ENCODE results near the gene PSMG2. TPM values are rescaled to one million over a fixed set of nuclear protein-coding genes. Genes with fewer than 3 reads are reported as not detected.

The PSMG2 gene
- total and polyA plus RNA-seq, 2 of the 4 experiments (the other 2 are of a cell fraction), result 34.4 to 59.5 TPM

Small RNA genes lying within 50 kb of the gene (microRNA-seq; reads per million reads assigned to microRNA genes)
- gene RF00019 (ENCODE audit: insufficient read depth, insufficient read length), result not detected

Small RNA genes lying within 50 kb of the gene (small RNA-seq; reads per million reads assigned to genes)
- 0 reads per million in 5 experiments for gene RF00019

Other genes with a start within 250 kb of the PSMG2 start
- 28.3 and 31.4 TPM in 2 replicates for gene SPIRE1, start 44.9 kb upstream of the PSMG2 start, total RNA-seq (2012; rRNA removed)
- 10.9 and 11.6 TPM in 2 replicates for gene SPIRE1, start 44.9 kb upstream of the PSMG2 start, polyA plus RNA-seq (2012; rRNA removed)
- gene CEP76, start 319 bp upstream of the PSMG2 start, total RNA-seq (2012; rRNA removed), result 8.1 and 8.3 TPM in 2 replicates
- gene CEP76, start 319 bp upstream of the PSMG2 start, polyA plus RNA-seq (2012; rRNA removed), result 4.8 and 5.1 TPM in 2 replicates
- gene PTPN2, start 181.2 kb downstream of the PSMG2 start, total RNA-seq (2012; rRNA removed), result 30.6 and 36.9 TPM in 2 replicates
- gene PTPN2, start 181.2 kb downstream of the PSMG2 start, polyA plus RNA-seq (2012; rRNA removed), result 10.9 and 13.2 TPM in 2 replicates
- gene SEH1L, start 245.0 kb downstream of the PSMG2 start, total RNA-seq (2012; rRNA removed), result 43.0 and 45.5 TPM in 2 replicates
- 25.1 and 27.6 TPM in 2 replicates for gene SEH1L, start 245.0 kb downstream of the PSMG2 start, polyA plus RNA-seq (2012; rRNA removed)

Data from IMR-90 (cell line).